HG03039 (cell line): ENCODE data around the gene PEX7.
"Not testable (repeated sequence)": the region's sequence is repeated elsewhere in the genome, so short reads cannot be mapped to it uniquely, and the experiment has no call there.

Experiments
- ATAC-seq: cut with Tn5 transposase; IDR thresholded peaks from one replicate; pipeline ENCODE4 v1.9.1; 2021; ENCODE audit warnings: mild to moderate bottlenecking, moderate library complexity; ENCODE audit not compliant: unreplicated experiment

Gene PEX7

DNA sequence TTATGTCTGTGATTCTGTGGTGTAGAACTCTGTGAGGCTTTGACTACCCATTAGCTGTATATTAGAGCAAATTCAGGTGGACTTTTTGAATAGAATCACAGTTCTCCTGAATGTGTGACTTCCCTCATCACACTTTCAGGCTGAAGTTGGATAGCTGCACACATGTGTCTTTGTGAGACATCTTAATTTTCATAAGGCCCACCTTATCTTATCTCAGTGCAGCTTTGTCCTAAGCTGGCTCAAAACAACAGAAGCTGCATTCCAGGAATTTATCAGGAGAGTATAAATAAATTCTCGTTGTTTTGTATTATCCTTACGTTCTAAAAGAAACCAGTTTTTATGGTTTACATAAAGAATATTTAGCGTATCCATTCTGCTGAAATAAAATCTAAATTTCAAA lies 73.5 kb downstream of the PEX7 start:
- ATAC-seq: no peak

- no peak for ATAC-seq
Measured at GRCh38 chr6:136897071-136897470, 74.7 kb downstream of the PEX7 start.

GRCh38 chr6:136901212-136901784 lies 78.9 kb downstream of the PEX7 start:
- no peak for ATAC-seq

DNA sequence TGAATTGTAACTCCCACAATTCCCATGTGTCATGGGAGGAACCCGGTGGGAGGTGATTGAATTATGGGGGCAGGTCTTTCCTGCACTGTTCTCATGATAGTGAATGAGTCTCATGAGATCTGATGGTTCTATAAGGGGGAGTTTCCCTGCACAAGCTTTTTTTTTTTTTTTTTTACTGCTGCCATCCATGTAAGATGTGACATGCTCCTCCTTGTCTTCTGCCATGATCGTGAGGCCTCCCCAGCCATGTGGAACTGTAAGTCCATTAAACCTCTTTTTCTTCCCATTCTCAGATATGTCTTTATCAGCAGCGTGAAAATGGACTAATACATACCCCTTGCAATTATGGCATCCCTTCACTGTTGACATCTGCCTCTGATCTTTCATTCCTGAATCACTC lies 82.1 kb downstream of the PEX7 start:
- ATAC-seq: not testable (repeated sequence)

DNA sequence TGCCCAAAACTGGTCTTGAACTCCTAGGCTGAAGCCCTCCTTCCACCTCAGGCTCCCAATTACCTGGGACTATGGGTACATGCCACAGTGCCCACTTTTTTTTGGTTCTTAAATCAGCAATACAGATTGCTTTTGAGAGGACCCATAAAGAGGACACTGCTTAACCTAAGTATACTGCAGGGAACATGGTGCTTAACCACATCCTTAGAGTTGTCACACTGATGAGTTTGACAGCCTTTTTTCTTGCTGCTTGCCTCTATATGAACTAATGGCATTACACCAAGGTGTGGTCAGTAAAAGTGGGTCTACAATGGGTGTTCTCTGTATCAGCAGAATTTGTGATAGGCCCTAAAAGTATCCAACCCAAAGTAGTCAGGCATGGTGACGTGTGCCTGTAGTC lies 92.6 kb downstream of the PEX7 start:
- ATAC-seq: no peak

GRCh38 chr6:136918706-136919105 lies 96.3 kb downstream of the PEX7 start:
- no peak for ATAC-seq

DNA sequence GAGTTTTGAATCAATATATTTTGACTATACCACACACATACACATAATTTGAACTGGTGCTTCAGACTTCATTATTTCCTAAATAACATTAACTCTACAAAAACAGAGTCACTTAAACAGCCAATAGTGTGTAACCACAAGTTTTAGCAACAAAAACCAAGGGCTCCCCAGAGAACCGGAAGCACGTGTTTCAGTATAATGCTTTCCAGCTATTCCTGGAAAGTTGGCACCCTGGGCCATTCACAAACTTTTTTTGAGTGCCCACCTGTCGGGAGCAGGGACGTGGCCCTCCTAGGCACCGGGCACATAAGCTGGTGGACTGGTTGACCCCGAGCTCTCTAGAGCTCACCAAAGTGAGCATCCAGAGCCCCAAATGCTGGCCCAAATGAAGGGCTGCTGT lies 97.8 kb downstream of the PEX7 start:
- no peak for ATAC-seq

- no peak for ATAC-seq
Measured at GRCh38 chr6:136920671-136921380, 98.4 kb downstream of the PEX7 start.

- ATAC-seq: no peak
Measured at GRCh38 chr6:136921381-136921935, 99.1 kb downstream of the PEX7 start.

- ATAC-seq: no peak
Measured at GRCh38 chr6:136921936-136922684, 99.7 kb downstream of the PEX7 start, which contains the start of gene SLC35D3. TSS of gene SLC35D3 (plus strand) at chr6:136922301. CDS start at chr6:136922429, 128 bp downstream.

GRCh38 chr6:136922685-136923006 lies 100.3 kb downstream of the PEX7 start:
- no peak for ATAC-seq

DNA sequence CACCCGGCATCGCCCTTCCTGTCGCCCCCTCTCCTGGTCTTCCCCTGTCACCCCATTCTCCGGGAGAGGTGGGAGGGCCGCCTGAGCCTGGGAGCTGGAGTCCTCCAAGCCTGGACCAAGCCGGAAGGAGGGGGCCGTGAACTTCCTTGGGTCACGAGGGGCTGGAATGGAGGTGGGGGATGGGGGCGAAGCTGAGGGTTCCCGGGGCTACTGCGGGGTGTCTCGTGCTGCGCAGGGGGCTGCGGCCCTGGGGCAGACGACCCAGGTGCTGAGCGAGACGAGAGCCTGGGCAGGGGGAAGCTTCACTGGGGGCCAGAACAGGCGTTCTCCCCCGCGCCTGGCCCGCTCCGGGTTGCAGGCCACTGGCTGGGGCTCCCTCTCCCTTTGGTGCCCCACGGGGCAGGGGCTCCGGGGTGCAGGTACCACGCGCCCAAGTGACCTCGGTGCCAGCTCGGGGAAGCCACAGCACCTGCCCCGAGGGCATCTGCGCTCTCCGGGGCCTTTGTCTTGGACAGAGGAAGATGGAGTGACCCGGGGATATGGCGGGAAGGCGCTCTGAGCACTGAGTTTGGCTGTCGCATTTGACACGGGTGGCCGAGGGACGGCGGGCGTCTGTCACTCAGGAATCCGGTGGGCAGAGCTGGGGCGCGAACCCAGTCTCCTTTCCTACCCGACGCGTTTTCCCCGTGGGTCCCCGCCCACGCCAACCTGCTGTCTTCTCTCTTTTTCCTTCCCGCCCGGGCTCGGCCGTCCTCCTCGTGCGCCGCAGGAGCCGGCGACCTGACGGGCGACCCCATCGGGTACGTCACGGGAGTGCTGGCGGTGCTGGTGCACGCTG lies 100.9 kb downstream of the PEX7 start:
- no peak for ATAC-seq

DNA sequence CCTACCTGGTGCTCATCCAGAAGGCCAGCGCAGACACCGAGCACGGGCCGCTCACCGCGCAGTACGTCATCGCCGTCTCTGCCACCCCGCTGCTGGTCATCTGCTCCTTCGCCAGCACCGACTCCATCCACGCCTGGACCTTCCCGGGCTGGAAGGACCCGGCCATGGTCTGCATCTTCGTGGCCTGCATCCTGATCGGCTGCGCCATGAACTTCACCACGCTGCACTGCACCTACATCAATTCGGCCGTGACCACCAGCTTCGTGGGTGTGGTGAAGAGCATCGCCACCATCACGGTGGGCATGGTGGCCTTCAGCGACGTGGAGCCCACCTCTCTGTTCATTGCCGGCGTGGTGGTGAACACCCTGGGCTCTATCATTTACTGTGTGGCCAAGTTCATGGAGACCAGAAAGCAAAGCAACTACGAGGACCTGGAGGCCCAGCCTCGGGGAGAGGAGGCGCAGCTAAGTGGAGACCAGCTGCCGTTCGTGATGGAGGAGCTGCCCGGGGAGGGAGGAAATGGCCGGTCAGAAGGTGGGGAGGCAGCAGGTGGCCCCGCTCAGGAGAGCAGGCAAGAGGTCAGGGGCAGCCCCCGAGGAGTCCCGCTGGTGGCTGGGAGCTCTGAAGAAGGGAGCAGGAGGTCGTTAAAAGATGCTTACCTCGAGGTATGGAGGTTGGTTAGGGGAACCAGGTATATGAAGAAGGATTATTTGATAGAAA lies 101.7 kb downstream of the PEX7 start:
- ATAC-seq: no peak

GRCh38 chr6:136926383-136926782 lies 104.0 kb downstream of the PEX7 start:
- no peak for ATAC-seq

DNA sequence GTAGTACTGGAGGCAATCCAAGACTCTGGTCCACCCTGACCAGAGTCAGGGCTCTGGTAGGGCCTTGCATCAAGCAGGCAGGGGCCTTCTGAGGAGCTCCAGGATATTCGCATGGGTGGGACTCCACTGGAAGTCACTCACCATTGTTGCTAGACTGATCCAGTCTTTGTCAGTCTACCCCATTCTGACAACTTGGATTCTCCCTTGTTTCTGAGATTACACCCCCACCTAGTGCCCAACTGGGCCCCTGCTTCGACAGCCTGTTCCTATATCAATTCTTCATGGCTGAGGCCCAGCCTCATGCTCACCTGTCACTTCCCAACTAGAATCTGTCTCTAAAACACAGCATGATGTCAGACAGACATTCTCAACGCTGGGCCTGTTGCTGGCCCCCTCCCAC lies 104.9 kb downstream of the PEX7 start:
- no peak for ATAC-seq

- no peak for ATAC-seq
Measured at GRCh38 chr6:136930528-136930927, 108.1 kb downstream of the PEX7 start.

- ATAC-seq: no peak
Measured at GRCh38 chr6:136932599-136932998, 110.2 kb downstream of the PEX7 start.

- no peak for ATAC-seq
Measured at GRCh38 chr6:136945072-136945471, 122.7 kb downstream of the PEX7 start.

DNA sequence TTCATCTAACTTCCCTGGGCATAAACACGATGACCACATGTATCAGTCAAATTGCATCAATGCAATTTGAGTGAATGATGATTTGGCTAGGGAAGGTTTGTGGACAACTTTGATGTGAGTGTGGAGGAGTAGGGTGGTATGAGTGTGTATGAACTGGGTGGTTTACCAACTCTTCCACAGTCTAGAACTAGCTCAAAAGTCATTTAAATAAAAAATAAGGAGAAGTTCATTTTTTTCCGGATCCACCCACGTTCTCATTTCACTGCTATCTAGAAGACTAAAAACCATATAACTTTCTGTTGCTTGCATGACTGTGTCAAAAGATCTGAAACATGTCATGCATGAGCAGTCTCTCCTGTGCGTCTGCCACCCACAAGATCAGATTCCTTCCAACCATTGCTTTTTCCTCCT lies 123.3 kb downstream of the PEX7 start:
- ATAC-seq: no peak

- ATAC-seq: no peak
Measured at GRCh38 chr6:136947037-136947436, 124.6 kb downstream of the PEX7 start.
